HG02840 (cell line): ENCODE data around the gene RNLS.

Experiments used
- ATAC-seq: cut with Tn5 transposase; IDR thresholded peaks from one replicate; pipeline ENCODE4 v1.9.1; 2021; ENCODE audit warnings: mild to moderate bottlenecking, moderate library complexity, moderate number of reproducible peaks; ENCODE audit not compliant: unreplicated experiment, low FRiP score

RNLS gene

DNA sequence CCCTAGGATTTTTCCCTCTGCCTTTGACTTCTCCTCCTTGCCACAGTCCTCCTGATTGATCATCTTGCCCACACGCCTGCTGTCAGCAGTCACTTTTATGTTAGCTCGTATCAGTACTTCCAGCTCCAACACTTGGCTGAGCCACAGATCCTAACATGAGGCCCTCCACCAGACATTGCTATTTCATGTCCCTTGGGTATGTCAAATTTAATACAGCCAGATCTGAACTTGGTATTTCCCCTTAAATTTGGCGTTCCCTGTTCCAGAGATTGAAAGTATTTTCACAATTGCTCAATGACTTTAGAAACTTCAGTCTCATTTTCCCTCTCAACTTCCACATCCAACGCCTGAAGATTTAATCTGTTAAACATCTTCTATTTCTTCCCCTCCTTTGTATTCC, 140.4 kb downstream of the RNLS start:
- ATAC-seq, result no peak

DNA sequence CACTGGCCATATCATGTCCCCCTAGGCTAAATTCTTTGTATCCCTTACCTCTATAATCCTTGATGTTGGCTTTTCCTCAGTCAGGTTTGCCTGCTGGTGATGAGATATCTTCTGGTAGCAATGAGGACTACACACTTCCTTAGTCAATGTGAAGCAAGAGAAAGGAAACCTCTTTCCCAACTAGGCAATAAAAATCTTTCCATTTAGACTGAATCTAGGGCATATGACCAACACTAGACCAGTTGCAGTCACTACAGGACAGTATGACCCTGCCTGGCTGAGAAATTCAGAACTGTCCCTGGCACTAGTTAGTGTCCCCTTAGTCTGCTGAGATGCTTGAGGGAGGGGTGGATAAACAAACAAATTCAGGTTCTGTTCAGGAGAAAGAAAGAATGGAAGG, 142.6 kb downstream of the RNLS start:
- no peak for ATAC-seq

DNA sequence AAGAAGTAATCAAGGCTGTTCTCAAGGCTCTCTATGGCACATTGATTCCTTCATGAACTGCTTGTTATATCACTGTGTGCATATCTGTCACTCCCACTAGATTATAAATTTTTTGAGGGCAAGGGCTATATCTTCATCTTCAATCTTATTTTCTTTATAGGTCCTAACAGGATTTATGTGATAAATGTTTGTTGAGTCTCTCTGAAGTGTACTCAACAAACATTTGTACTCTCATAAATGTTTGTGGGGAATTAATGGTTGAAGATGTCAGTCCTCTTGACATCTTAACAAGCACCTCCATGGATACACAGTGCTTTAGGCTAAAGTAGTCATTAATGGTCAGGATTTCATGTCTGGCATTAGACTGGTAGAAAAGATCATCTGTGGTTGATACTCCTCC, 143.2 kb downstream of the RNLS start:
- no peak for ATAC-seq

DNA sequence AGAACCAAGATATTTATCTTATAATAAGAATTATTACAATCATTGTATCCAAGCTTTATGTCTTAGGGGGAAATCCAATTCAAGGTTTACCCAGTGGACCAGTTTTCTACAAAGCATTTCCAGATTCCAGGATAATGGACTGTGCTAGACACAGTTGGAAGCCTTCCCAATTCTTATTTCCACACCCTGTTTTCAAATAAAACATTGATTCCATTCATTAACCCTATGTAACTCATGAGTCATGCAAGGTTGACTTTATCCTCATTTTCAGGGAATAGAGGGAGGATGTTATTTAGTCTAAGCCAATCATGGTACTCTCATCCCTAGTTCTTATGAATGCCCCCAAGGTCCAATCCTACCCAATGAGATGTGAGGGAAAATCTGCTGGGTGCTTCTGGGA, 145.7 kb downstream of the RNLS start:
- no peak for ATAC-seq

DNA sequence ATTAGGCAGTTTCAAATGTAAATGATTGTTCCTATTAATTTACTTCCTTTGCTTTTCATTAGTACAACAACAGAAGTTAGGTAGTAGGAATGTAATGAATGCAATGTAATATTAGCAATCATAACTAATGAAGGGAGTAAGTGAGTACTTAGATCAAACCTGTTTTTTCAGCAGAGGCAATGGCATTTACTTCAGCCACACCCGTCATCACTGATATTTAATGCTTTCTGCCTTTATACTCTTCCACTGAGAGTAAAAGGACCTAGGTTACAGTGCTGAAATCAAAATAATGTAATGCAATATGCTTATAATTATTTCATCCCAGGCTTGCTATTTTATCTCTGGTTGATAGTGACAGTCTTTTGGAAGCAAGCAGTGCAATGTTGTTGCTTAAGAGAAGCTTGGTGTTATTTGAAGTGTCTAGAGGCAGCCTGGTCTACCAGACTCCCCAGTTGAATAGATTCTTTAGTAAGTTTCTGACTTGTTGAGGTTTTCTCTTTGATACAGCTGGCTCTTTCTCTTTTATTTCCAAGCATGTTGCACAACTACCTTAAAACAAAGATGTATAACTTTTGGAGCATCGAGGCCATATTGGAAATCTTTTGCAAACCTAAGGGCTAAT, 149.4 kb downstream of the RNLS start:
- ATAC-seq, result no peak

DNA sequence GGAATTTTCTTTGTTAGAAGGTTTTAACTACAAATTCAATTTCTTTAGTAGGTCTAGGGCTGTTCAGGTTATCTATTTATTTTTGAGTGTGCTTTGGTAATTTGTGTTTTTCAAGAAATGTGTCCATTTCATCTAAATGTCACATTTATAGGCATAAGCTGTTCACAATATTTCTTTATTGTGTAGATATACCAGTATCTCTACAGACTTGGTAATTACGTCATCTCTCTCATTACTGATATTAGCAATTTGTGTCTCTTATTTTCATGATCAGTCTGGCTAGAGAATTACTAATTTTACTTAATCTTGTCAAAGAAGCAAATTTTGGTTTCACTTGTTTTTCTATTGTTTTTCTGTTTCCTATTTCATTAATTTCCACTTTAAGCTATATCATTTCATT, 152.0 kb downstream of the RNLS start:
- ATAC-seq, result no peak

DNA sequence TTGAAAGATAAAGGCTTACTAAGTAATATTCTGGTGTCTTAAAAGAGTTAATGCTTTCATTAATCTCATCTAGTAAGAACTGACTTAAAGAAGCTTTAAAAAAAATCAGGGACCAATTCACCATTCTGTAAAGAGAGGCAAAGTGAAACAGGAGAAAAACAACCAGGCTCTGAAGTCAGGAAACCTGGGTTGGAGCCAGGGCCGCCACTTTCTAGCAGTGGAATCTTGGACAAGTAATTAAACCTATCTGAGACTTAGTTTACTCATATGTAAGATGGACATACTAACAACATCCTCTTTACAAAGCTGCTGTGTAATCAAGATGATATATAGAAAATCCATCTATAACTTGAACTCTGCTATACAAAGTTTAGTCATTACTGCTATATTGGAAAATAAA, 154.1 kb downstream of the RNLS start:
- no peak for ATAC-seq

DNA sequence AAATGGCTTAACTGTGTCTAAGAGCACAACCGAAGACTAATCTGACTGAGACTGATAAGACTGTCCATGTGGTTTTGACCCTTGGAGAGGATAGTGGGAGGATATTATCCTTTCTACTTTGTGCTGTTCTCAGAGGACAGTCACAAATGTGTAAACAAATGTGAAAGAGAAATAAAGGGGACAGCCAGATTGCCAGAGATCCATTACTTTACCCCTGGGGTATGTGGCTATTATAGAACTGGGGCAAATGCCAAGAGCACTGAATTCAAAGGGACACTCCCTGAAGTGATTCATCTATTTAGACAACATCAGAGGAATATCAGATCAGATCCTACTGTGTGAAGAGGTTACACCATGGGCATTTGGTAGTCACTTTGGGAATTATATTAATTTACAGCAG, 154.7 kb downstream of the RNLS start:
- ATAC-seq, result no peak

DNA sequence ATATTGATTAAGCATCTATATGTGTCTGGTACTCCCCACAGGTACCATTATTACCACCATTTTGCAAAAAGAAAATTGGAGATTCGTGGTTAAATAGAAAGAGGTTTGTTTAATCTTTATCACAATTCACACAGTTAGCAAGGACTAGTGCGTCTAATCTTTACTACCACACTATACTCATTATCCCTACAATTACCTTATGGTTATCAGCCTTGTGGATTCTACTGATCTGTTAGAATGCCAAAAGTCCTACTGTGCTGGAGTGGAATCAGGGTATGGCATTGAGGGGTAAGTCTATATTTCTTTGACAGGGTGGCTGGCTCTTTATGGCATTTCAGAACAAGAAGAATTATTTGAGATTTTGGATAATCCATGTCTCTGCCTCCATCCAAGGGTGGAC, 156.1 kb downstream of the RNLS start:
- no peak for ATAC-seq

DNA sequence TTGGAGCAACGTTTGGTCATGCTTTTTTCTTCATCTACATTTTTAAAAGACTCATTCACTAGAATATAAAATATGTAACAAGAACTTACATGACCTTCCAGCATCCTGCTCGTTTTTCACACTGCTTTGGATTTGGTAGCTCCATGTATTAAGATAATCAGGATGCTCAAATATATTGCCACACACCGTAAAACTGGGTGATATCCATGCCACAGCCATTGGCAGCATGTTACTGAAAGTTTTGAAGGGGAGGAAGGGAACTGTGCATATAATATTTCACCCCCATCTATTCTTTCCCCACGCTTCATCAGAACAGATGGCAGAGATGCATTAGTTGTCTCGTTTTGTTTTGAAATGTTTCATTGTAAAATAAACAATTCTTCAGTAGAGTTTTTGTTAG, 158.2 kb downstream of the RNLS start:
- ATAC-seq, result no peak

DNA sequence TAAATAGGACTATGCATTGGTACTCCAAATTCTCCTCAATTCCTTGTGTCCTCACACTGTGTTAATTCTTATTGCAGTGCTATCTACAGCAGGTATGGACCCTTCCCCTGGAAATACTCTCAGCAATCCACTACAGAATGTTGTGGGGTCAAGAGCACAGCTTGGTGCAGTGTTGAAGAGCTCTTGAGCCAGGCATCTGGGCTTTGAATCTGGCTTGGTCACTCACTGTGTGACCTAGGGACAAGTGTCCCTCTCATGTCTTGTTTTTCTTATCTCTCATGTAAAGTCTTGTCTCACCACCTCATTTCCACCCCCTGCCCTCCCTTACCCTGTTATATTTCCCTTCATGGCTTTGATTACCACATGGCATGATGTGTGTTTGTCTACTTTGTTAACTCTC, 159.4 kb downstream of the RNLS start:
- no peak for ATAC-seq

DNA sequence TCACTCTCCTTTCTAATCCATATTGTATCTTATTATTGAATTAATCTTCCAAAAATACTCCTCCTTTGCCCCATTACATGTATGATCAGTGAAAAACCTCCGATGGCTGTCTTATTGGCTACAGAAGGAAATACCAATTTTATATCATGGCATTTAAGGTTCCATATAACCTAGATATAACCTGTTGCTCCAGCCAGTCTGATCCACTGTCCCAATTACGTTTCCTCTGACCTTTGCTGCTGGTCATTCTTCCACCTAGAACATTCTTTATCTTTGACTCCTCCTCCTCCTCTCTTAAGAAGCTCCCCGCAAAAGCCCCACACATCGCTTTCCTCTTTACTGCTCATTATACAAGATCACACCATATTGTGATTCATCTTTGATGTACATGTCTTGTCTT, 161.5 kb downstream of the RNLS start:
- ATAC-seq, result no peak

DNA sequence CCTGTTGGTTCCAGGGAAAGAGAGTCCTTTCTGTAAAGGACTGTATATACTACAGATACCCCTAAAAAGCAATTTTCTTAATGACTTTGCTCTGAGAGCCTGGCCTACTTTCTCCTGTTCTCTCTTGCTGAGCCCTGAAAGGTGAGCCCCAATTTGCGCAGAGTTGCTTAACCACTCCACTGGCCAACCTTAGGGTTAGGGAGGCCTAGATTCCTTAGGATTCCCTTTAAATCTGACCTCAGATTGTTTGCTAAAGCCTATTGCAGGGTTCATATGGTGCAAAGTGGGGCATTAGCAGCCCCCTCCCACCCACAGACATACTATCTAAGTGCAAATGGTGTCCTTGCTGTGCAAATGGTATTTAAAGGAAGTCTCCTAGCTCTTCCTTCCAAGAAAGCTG, 164.2 kb downstream of the RNLS start:
- no peak for ATAC-seq

DNA sequence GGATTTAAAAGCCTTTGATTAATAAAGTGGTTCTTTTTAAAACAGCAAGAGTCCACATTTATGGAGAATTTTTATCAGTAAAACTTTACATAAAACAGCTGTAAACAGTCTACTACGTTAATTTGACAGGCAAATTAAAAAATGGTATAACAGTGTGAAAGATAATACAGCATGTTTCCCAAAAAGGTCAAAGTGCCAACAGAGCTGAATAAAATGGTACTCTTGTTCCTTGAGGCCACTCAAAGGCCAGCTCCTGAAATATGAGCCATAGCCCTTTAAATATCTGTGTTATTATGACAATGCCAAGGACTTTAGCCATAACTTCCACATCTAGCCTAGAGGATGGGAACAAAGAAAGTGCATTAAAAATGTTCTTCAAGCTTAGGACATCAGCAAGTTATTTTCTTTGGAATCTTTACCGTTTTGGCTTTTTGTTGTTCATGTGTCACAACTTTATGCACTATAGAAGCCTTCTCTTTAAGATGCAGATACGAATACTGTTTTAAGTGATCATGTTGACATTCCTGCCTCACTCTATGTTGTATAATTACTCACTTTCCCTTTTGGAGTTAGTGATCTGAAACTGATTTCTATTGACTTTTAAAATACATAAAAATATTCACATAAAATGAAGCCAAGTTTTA, 165.6 kb downstream of the RNLS start:
- no peak for ATAC-seq

DNA sequence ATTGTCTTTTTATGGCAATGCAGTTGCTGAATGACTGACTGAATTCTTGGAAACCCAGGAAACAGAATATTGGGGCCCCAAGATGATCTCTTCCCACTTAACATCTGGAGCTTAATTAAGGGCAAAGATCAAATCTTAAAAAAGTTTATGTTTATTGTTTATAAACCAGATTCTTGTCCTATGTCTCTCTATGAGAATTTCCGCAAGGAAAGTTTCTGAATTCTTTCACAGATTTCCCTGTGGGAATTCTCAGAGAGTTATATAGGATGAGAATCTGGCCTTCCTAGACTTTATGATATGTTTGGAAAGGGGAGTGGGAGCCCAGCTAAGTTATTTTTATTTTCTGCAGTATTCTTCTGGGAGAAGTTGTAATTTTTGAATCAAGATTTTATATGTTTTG, 166.3 kb downstream of the RNLS start:
- ATAC-seq, result no peak

DNA sequence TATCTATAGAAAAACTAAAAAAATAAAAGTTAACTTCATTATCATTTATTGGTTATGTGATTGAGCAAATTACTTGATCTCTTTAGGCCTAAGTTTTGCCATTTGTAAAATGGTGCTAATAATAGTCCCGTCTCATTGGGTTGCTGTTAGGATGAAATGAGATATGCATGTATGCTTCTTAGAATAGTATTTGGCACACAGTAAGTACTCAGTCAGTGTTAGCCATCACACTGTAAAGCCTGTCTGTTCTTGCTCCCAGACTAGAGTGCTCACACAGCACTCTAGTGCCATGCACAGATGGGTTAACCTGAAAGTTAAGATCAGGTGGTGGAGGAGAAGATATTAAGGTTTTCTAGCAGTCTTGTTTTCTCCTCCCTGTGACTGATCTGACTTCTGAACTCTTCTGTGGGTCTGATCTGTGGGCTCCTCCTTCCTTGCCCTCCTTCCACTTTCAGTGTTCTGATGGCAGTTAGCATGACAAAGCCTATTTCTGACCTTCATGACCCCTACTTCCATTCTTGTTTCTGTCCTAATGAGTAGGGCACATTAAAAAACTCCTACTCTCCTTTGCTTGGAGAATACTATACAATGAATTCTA, 167.5 kb downstream of the RNLS start:
- ATAC-seq, result no peak

DNA sequence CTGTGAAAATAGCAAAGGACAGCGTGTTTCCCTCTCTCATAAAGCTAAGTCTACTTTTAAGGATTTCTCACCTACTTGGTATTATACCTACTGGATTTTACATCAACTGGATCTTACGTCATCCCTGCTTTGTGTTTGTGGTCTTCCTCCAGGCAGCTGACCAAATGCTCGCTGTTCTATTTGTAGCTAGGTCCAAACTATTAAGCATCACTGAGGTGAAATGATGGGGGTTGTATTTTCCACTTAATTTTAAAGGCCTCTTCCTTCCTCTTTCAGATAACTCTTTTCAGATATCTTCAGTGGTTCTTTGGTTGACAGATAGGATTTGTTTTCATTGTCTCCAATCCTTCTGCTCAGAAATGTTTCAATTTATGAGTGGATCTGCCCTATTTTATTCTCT, 169.7 kb downstream of the RNLS start:
- ATAC-seq, result no peak

DNA sequence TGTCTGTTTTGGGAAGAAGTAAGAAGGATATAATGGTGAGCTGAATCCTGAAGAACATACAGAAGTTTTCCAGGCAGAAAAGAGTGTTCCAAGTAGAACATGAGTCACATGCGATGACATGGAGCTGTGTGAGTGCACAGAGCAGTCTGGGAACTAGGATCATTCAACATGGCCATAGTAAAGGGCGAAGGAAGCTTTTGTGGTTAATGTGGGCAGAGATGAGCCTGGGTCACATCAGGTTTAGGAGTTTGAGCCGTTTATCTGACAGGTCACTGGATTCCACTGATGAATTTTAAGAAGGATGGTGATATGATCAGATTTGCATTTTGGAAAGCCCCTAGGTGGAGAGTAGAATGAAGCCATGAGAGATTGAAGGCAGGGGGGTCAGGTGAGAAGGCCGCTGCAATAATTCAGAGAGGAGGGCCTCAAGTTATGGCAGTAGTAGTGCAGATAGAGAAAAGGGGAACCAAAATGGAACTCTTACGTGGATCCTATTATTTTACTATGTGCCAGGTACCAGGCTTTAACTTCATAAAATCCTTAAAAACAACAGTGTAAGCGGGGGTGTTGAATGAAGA, 171.3 kb downstream of the RNLS start:
- no peak for ATAC-seq

DNA sequence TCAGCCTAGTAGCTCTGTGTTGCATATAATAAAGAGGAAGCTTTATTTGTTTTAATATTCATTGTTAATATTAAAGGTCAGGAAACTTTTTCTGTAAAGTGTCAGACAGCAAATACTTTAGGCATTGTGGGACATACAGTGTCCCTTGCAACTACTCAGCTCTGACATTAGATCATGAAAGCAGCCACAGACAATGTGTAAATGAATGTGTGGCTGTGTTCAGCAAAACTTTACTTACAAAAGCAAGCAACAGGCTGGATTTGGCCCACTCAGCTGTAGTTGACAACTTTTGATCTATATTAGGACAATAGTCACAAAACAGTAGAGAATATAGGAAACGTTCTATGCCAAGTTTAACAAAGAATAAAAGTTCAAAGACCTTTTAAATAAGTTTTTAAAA, 173.3 kb downstream of the RNLS start:
- no peak for ATAC-seq

DNA sequence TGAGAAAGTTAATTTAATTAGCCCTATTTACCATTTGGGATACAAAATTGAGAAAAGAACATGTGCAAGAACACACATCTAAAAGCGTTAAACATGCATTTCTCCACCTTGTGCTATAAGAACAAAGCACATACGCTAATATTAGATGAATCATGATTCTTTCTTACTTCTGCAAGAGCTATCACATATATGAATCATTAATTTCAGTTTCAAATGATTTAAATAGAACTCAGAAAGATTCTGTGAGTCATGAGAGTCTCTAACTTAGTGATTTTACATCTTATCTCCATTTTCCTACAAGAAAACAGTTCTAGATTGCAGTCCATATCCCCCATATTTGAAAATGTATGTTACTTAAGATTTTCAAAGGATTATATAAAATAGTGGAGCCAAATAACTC, 173.9 kb downstream of the RNLS start:
- ATAC-seq, result no peak

DNA sequence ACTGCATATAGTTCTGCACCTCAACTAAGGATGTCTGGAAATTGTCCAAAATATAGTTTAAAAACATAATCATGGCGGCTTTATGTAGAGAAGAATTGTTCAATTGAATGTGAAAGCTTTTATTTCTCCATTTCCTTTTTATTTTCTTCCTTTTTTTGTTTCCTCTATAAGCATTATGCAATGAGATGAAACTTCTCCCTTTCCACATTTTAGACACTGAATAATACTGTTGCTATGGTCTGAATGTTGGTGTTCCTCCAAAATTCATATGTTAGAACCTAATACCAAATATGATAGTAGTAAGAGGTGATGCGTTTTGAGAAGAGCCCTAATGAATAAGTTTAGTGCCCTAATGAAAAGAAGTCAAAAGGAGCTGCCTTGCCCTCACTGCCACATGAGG, 175.0 kb downstream of the RNLS start:
- ATAC-seq, result no peak

DNA sequence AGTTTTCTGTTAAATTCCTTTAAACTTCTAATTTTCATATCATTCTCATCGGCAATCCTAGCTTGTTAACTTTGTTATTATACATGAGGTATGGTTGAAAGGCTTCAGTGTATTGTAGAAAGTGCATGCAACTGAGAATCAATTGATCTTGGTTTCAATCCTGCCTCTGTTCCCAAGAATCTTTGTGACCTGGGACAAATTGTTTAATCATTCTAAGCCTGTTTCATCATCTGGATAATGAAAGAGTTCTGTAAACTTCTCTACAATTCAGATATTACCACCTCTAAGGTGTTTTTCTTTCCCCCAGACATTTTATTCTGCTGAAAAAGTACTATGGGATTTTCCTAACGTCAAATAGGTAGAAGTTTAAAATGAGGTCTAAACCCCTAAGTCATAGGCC, 179.0 kb downstream of the RNLS start:
- ATAC-seq, result no peak
